Dedifferentiated amniotic fluid mesenchymal stem cell (primary cell): ENCODE results near the gene ARV1.
"Not testable (repeated sequence)": the region's sequence is repeated elsewhere in the genome, so short reads cannot be mapped to it uniquely, and the experiment has no call there.

Source experiments
- DNase-seq: peaks from one replicate; pipeline ENCODE4 v3.0.0-alpha.2; 2016; ENCODE audit errors: extremely low spot score

Gene ARV1

GRCh38 chr1:231019711-231020110 lies 40.8 kb downstream of the ARV1 start:
- DNase-seq, result no peak

DNA sequence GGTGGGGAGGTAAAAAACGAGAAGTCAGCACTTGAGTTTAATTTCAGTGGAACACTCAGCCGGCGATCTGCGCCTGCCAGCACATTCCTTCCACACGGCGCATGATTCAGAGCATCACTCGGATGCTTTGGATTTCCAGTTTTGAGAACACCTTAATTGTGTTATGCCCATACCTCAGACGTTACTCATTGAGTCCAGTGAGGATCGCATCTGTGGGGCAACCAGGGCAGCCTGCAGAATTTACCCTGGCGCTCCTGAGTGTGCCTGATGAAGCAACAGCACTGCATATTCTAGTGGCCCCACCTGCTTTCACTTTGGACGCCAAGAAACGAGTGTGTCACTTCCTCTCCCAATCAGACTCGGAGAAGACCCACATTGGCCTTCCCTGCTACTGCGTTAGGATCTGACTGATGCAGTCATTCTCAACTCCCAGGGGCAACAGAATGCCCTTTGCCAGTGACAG lies 41.3 kb downstream of the ARV1 start:
- DNase-seq, result no peak

DNA sequence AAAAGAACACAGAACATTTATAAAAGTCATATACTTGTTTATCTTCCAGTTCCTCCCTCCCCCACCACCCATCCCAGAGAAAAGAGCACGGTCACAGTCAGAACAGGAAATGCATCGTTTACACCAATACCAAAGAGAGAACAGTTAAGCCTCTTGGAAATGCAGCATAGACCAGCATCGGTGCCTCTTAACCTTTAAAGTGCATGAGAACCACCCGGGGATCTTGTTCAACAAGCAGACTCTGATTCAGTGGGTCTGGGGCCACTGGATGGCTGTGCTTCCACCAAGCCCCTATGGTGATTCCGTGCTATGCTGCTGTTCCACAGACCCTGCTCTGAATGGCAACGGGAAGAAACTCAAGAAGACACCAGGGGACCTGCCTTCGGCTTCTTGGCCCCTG lies 41.9 kb downstream of the ARV1 start:
- DNase-seq, result no peak

GRCh38 chr1:231021540-231022031 lies 42.7 kb downstream of the ARV1 start:
- DNase-seq, result no peak

DNA sequence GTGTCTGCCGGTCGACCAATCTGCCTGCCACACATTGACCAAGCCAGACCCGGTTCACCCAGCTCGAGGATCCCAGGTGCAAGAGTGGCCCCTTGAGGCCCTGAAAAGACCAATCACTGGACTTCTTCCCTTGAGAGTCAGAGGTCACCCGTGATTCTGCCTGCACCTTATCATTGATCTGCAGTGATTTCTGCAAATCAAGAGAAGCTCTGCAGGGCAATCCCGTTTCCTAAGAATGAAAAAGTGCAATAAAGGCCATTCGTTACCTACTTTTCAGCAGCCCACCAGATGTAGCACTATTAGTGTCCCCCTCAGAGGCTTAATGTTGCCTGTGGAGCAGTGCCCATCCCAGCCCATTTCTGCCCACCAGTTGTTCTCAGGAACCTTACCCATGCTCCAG lies 43.6 kb downstream of the ARV1 start:
- DNase-seq, result not testable (repeated sequence)

GRCh38 chr1:231023150-231023549 lies 44.3 kb downstream of the ARV1 start:
- DNase-seq, result no peak

DNA sequence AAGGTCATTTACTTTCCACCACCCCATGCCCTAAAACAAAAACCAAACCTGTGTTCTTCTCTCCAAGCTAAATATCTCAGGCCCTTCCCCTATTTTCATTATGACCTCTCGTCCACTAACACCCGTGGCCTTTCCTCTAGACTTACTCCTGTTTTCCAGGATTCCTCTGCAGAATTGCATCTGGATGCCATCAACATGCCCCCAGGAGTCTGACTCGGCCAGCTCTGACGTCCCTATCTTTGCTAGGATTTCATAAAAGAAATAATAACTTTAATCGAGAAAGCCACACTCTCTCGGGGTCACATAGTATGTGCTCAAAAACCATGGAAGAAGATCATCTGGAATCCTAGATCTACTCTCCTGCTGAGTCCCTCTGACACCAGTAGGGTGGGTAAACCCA lies 47.7 kb downstream of the ARV1 start:
- DNase-seq, result no peak

- no peak for DNase-seq
Observed at GRCh38 chr1:231027136-231027925, 48.4 kb downstream of the ARV1 start.

- DNase-seq, result no peak
Observed at GRCh38 chr1:231027971-231028370, 49.1 kb downstream of the ARV1 start.

- DNase-seq, result no peak
Observed at GRCh38 chr1:231028682-231029081, 49.8 kb downstream of the ARV1 start.

GRCh38 chr1:231029247-231029646 lies 50.4 kb downstream of the ARV1 start:
- DNase-seq, result not testable (repeated sequence)

DNA sequence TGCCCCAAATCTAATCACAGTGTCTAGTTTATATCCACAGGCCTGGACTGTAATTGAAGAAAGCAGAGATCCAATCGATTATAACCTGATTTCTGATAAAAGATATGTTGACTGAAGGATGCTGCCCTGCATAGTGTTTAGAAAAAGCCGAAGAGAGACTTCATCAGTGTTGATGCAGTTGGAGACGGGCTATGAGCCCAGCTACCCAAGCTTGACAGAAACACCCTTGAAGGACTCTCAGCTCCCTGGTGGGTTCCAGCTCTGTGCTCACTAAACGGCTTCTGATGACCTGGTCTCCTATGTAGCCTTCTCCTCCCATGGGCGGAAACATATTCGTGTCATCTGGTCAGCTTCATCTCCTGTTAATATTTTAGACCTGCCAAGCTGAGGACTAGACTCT lies 50.9 kb downstream of the ARV1 start:
- DNase-seq, result no peak

- no peak for DNase-seq
Observed at GRCh38 chr1:231032963-231033362, 54.1 kb downstream of the ARV1 start.

DNA sequence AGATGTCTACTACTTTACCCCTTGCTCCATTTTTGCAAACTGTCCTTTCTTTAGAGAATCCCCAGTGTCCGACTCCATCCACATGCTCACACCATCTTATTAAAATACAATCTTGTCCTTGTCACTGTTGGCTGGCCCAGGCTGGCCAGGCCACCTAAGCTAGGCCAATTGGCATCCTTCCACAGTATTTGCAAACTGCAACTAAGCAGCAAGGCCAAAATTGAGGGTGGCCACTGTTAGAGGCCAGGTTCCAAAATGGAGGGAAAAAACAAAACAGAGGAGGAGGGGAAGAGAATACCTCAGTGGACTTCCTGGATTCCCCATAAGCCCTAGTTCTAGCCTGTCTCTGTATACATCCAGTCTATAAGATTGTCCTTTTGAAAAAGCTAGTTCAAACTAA lies 56.9 kb downstream of the ARV1 start:
- DNase-seq, result no peak

DNA sequence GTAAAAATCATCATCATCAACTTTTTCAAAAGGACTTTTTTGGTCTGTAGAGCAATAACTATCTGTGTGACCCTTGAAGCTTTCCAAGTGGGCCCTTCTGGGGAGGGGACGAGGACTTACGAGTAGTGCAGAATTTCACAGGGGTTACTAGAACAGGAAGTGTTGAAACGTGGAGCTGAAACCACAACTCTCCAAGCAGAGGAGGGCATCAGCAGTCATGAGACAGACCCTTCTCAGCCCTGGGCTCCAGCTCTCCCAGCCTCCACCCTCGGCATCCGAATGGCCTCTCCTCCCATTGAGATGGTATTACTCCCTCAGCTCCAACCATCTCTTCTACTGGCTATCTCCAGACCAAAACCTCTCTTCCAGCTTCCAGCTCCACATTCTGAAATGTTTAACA lies 57.5 kb downstream of the ARV1 start:
- DNase-seq, result no peak

- DNase-seq, result no peak
Observed at GRCh38 chr1:231037585-231038517, 59.0 kb downstream of the ARV1 start.

DNA sequence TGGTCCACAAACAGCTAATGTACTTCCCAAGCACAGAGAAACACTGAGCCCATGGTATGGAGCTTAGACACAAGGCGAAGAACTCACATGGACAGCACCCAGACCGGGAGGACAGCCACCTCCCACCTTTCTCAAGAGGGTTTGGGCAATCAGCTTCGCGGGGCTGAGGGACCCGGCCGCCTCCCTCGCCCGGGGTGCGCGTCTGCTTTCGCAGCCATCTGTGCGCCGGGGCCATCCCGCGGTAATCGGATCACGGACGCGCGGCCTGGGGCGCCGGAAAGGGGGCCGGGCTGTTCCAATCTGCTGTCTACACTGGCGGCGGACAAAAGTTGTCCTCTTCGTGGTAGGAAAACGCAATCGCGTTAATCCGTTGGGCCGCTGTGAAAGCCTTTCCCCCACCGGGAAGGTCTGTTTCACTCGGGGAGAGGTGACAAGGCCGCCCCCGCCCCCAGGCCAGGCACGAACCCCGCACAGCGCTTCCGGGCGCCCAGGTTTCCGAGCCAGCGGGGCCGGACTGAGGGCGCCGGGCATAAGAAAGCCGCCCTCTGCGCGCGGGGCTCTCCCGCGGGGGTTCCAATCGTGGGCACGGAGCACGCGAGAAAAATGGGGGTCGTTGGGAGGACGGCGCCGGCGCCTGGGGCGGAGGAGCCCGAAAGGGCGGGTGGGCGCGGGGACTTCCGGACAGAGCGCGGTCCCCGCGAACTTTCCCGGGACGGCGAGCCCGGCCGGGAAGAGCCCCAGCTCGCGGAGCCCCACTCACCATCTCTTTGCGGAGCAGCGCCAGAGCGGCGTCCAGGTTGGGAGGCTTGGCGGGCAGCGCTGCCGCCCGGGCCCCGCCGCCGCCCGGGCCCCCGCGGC lies 60.5 kb downstream of the ARV1 start:
- DNase-seq, result no peak

- no peak for DNase-seq
Observed at GRCh38 chr1:231040019-231040799, 61.3 kb downstream of the ARV1 start, which contains the start of gene FAM89A. Gene FAM89A (minus strand): TSS chr1:231040254. CDS start chr1:231040211, 43 bp downstream.

- no peak for DNase-seq
Observed at GRCh38 chr1:231040800-231041718, 62.2 kb downstream of the ARV1 start.
